NCI-H1694 (cell line): ENCODE measurements around the gene TMEM132D.

Source experiments
- DNase-seq: peaks from one replicate; lab custom pipeline; 2025; lab: John Stamatoyannopoulos, UW

Gene TMEM132D

GRCh38 chr12:129825316-129825715, 78.5 kb downstream of the TMEM132D start:
- no peak for DNase-seq

- no peak for DNase-seq
Observed at GRCh38 chr12:129821964-129822363, 81.9 kb downstream of the TMEM132D start.

- DNase-seq: no peak
Observed at GRCh38 chr12:129819391-129819790, 84.4 kb downstream of the TMEM132D start.

GRCh38 chr12:129815846-129816245, 88.0 kb downstream of the TMEM132D start:
- DNase-seq: no peak

- DNase-seq: no peak
Observed at GRCh38 chr12:129811963-129812362, 91.9 kb downstream of the TMEM132D start.

- no peak for DNase-seq
Observed at GRCh38 chr12:129807136-129807535, 96.7 kb downstream of the TMEM132D start.

GRCh38 chr12:129791396-129791795, 112.4 kb downstream of the TMEM132D start:
- DNase-seq: no peak

- no peak for DNase-seq
Observed at GRCh38 chr12:129790930-129791329, 112.9 kb downstream of the TMEM132D start.

- DNase-seq: no peak
Observed at GRCh38 chr12:129790331-129790730, 113.5 kb downstream of the TMEM132D start.

GRCh38 chr12:129789921-129790320, 113.9 kb downstream of the TMEM132D start:
- DNase-seq: no peak

- no peak for DNase-seq
Observed at GRCh38 chr12:129788506-129789084, 115.2 kb downstream of the TMEM132D start.

GRCh38 chr12:129779989-129780388, 123.8 kb downstream of the TMEM132D start:
- no peak for DNase-seq

GRCh38 chr12:129779033-129779432, 124.8 kb downstream of the TMEM132D start:
- DNase-seq: no peak

GRCh38 chr12:129776977-129777667, 126.7 kb downstream of the TMEM132D start:
- DNase-seq: no peak

GRCh38 chr12:129772501-129773493, 131.0 kb downstream of the TMEM132D start:
- DNase-seq: no peak

- no peak for DNase-seq
Observed at GRCh38 chr12:129771238-129771637, 132.6 kb downstream of the TMEM132D start.

GRCh38 chr12:129765719-129766118, 138.1 kb downstream of the TMEM132D start:
- no peak for DNase-seq

- DNase-seq: no peak
Observed at GRCh38 chr12:129762436-129762835, 141.4 kb downstream of the TMEM132D start.

GRCh38 chr12:129753586-129753985, 150.2 kb downstream of the TMEM132D start:
- no peak for DNase-seq

- DNase-seq: no peak
Observed at GRCh38 chr12:129750421-129750820, 153.4 kb downstream of the TMEM132D start.

- DNase-seq: no peak
Observed at GRCh38 chr12:129746318-129746717, 157.5 kb downstream of the TMEM132D start.

- no peak for DNase-seq
Observed at GRCh38 chr12:129729170-129729569, 174.7 kb downstream of the TMEM132D start.

- no peak for DNase-seq
Observed at GRCh38 chr12:129727100-129727499, 176.7 kb downstream of the TMEM132D start.
